ENCODE measurements around the gene CDH20.
"Not testable (repeated sequence)": the region's sequence is repeated elsewhere in the genome, so short reads cannot be mapped to it uniquely, and the experiment has no call there.

The CDH20 gene

GRCh38 chr18:61350578-61350977 lies 17.3 kb downstream of the CDH20 start:
- no peak for DNase-seq

GRCh38 chr18:61352059-61352458 lies 18.8 kb downstream of the CDH20 start:
- DNase-seq = no peak

DNA sequence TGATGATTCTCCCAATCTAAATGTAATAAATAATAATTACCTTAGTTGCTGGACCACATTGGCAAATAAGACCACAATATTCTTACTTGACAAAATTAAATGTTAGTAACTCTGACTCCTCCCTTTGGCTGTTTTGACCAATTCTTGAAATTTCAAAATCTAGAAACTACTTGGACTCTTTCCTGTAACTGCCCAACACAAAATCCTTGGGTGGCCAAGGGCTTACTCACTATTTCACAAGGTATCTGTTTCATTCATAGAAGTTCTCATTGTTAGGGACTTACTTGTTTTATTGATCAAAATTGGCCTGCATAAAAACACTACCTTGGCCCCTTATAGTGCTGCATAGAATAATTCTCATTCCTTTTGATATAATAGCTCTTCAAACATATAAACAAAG lies 19.4 kb downstream of the CDH20 start:
- no peak for DNase-seq

DNA sequence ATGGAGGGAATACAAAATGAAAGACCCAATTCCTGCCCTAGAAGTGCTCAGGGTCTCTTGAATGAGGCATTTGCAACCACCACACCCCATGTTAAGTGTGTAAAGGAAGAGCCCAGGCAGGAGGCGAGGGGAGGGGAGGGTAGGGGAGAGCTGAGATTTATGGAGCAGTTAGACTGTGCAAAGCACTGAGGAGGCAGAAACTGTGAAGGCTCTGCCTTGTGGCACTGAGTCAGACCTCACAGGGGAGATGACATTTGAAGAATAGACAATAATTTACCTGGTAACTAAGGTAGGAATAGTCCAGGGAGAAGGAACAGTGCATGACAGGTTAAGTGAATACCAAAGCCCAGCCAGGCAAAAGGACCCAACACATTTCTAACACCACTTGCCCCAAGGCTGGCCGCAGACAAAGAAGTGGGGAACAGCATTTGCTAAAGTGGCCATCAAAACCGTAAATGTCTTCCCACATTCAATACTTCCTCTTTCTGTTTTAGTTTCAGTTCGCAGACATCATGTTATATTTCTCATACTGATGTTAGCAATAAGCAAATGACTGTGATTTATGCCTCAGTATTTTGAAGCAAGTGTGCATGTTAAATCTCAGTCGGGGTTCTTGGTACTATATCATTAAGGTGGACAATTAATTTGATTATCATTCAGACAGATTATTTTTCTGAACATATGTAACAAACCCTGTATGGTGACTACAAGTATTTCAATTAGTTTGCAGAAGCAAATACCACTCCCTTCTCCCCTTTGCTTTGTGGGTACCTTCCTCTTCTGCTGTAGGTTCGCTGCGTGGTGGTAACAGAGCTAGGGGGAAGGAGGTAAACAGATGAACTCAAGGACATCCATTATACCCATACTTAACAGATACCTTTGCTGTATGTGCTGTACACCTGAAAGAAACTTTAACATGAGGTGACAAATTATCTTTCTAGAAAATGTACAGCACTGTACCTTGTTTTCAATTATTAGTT lies 27.5 kb downstream of the CDH20 start:
- no peak for DNase-seq

DNA sequence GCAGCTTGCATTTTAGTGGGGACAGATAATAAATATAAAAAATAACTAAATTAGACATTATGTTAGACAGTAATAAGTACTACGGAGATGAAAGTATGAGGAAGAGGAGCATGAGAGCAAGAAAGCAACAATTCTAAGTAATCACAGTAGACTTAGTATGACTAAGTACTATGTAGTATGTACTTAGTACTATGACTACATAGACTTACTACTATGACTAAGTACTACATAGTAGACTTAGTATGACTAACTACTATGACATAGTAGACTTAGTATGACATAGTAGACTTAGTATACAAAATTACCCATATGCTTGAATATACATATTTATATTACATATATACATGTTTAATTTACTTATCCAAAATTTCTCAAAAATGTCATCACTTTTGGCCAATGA lies 29.3 kb downstream of the CDH20 start:
- DNase-seq = no peak

GRCh38 chr18:61364953-61365352 lies 31.7 kb downstream of the CDH20 start:
- no peak for DNase-seq

GRCh38 chr18:61368001-61368400 lies 34.8 kb downstream of the CDH20 start:
- DNase-seq = no peak

DNA sequence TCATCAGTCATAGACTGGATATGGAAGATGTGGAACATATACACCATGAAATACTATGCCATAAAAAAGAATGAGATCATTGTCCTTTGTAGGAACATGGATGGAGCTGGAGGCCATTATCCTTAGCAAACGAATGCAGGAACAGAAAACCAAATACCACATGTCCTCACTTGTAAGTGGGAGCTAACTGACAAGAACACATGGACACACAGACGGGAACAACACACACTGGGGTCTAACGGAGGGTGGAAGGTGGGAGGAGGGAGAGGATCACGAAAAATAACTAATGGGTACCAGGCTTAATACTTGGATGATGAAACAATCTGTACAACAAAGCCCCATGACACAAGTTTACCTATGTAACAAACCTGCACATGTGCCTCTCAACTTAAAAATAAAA lies 36.4 kb downstream of the CDH20 start:
- not testable (repeated sequence) for DNase-seq

- no peak for DNase-seq
Observed at GRCh38 chr18:61371111-61371510, 37.9 kb downstream of the CDH20 start.

DNA sequence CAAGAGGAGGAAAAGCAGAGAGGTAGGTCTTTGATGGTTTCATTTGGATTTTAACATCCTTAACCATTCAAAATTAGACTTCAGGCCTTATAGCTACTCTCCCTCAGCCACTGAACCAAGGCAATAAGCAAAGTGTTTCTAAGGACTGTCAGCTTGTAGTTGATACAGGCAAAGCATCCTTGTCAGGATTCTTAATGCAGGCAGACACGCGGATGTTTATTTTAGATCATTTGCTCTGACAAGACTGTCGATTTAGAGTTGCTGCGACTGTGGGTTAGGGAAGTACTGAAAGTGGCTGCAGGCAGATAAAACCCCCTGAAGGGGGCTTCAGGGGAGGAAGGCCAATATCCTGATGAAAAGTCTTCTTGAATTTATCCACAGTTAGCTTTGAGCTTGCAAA lies 46.6 kb downstream of the CDH20 start:
- no peak for DNase-seq

DNA sequence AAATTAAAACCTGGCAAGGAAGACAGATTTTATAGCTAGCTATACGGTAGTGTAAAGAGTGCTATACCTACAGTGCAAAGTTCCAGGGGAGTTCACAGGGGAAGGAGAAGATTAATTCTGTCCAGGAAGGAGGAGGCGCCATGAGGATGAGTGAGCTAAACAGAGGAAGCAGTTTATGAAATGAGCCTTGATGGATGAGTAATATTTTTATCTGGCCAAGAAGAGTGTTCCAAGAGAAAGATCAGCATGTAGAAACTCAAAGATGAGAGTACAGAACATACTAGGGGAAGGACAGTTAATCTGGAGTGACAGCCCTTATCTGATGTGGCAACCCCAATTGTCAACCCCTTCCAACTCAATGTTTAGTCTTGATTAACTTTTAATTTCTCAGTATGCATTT lies 54.8 kb downstream of the CDH20 start:
- DNase-seq = no peak

GRCh38 chr18:61394983-61395382 lies 61.8 kb downstream of the CDH20 start:
- no peak for DNase-seq

DNA sequence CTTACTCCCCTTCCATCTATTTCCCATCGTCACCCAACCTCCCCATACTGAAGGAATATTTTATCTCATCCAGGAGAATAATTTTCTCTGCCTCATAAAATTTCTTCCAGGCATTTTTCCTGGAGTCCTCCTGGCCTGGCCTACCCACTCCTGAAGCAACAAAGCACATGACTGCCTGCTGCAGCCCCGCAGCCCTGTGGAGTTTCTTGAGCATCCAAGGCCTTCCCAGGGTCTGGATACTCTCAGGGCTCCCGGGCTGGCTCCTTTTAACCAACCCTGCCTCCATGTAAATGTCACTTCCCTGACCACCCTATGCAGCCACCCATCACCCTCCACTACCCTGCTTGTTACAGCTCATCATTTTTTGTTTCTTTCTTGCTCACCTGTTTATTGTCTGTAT lies 64.0 kb downstream of the CDH20 start:
- DNase-seq = no peak

GRCh38 chr18:61398961-61399705 lies 65.9 kb downstream of the CDH20 start:
- DNase-seq = no peak

DNA sequence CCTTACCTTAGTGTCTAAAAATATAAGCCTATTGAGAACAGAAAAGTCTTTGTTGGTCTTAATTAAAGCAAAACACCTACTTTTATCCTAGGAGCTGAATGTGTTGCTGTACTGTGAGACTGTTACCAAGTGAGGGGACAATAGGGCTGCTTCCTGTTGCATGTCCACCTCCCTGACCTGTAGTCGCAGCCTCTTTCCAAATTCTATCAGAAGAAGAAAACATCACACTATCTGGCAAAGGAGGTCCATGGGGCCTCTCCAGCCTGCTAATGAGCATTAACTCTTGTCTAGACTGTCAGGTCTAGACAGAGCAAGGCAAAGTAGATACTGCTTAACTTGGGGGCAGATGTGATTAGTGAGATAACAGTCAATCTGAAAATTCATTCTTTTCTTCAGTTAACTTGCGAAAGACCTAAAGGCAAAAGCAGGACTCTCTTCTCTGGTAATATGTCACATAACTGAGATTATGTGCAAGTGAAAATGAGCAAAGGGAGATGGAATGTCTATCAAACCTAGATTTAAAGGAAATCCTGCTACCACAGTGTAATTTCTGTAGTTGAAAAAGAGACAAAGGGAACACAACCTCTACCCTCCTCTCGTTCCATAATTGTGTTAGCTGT lies 66.9 kb downstream of the CDH20 start:
- DNase-seq = no peak

- DNase-seq = no peak
Observed at GRCh38 chr18:61400716-61401115, 67.5 kb downstream of the CDH20 start.

- DNase-seq = no peak
Observed at GRCh38 chr18:61402726-61403125, 69.5 kb downstream of the CDH20 start.

DNA sequence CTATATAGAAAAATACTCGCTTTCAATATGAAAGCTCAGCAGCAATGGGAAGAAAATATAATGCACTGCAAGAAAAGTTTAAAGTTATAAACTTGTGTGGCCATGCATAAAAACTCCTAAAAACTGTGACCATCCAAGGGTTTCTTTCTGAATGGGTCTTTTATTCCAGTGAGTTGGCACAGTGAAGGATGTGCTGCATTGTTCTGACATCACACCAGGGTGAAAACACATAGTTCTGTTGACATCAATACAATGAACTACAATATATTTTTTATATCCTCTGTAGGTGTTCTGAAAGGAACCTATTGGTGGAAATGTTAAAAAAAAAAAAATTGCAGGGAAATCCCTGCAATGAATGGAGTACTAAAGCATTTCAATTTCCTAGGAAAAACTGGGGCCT lies 80.2 kb downstream of the CDH20 start:
- DNase-seq = no peak

DNA sequence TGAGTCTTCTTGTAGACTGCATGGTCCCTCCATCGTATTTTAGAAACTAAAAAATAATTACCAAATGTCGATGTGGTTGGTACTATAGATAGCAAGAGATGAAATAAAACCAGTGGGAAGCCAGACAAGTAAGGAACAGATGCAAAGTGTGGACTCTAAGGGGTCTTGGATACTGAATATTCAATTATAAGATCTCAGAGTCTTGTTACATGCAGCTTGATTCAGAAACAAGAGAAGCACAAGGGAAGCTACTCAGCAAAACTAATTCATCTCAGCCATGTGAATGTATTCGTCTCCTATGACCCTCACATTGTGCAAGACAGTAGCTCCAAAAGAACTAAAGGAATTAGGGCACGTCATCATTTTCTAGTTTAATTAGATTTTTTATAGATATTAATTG lies 80.9 kb downstream of the CDH20 start:
- no peak for DNase-seq

GRCh38 chr18:61419763-61420162 lies 86.5 kb downstream of the CDH20 start:
- no peak for DNase-seq

- no peak for DNase-seq
Observed at GRCh38 chr18:61420218-61420885, 87.1 kb downstream of the CDH20 start.

DNA sequence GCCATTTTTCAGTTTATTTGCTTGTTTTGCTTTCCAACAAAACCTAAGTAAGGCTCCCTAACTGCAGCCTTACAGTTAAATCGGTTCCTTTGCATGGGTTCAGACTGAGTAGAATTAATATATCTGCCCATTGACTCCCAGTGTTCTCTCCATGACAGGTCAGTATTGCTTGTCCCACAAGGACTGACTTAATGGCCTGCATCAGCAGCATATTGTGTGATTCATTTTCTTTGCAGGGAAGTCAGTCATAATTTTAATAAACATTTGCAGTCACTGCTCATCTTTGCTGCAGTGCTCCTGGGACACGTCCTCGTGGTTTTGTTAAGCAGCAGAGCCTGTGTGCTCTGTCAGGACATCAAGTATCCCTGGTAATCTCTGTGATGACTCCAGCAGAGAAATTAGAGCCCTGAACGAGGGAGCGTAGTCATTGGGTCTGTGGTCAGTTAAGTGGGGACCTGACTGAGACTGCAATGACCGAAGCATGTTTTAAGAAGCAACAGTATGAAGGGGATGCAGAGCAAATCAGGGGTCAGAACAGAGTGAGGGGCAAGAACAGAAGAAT lies 93.3 kb downstream of the CDH20 start:
- no peak for DNase-seq

GRCh38 chr18:61428266-61428665 lies 95.0 kb downstream of the CDH20 start:
- DNase-seq = no peak

All from NCI-H510A (cell line).